Endothelial cell of umbilical vein (primary cell): ENCODE results near the gene CDK17.

Source experiments
- EZH2 ChIP-seq: IDR thresholded peaks from 2 replicates; pipeline ENCODE4 v1.6.1; 2012; ENCODE audit warnings: borderline replicate concordance, low read depth, mild to moderate bottlenecking, moderate library complexity, low read length, inconsistent platforms; ENCODE audit not compliant: severe bottlenecking
- GATA2 ChIP-seq: IDR thresholded peaks from 2 replicates; pipeline ENCODE4 v1.7.0; 2011; ENCODE audit warnings: low read depth, mild to moderate bottlenecking, moderate library complexity, mixed read lengths, low read length; ENCODE audit not compliant: insufficient read length, insufficient read depth
- JUN ChIP-seq: IDR thresholded peaks from 2 replicates; pipeline ENCODE4 v1.6.1; 2011; ENCODE audit warnings: borderline replicate concordance, low read depth; ENCODE audit not compliant: insufficient read length, insufficient read depth
- MAX ChIP-seq: IDR thresholded peaks from 2 replicates; pipeline ENCODE4 v1.6.1; 2011; ENCODE audit not compliant: insufficient read depth, insufficient read length
- MYC ChIP-seq: IDR thresholded peaks from one replicate; pipeline ENCODE4 v1.6.1; 2011; ENCODE audit warnings: mild to moderate bottlenecking, low read depth, low read length
- POLR2A ChIP-seq: IDR thresholded peaks from 2 replicates; pipeline ENCODE4 v1.6.1; 2012; ENCODE audit warnings: low read depth, mild to moderate bottlenecking, control low read depth, low read length
- POLR2AphosphoS5 ChIP-seq: IDR thresholded peaks from 2 replicates; pipeline ENCODE4 v1.6.1; 2012; ENCODE audit warnings: low read depth, mild to moderate bottlenecking, control low read depth, low read length, moderate library complexity; ENCODE audit not compliant: insufficient read depth
- TF ChIP-seq, protein P1 (sequence below), 2 donors: IDR thresholded peaks; 1 replicate in 1 of 2; 2 replicates in 1 of 2; pipeline ENCODE4 v1.5.1; 2011; ENCODE audit warnings: low read length in 2 of 2, mild to moderate bottlenecking in 2 of 2, moderate library complexity in 2 of 2, control low read depth in 1 of 2, inconsistent platforms in 1 of 2, low read depth in 1 of 2; ENCODE audit not compliant: insufficient read depth in 1 of 2; ENCODE audit errors: extremely low read depth in 1 of 2

- TF ChIP-seq, protein P1, sequence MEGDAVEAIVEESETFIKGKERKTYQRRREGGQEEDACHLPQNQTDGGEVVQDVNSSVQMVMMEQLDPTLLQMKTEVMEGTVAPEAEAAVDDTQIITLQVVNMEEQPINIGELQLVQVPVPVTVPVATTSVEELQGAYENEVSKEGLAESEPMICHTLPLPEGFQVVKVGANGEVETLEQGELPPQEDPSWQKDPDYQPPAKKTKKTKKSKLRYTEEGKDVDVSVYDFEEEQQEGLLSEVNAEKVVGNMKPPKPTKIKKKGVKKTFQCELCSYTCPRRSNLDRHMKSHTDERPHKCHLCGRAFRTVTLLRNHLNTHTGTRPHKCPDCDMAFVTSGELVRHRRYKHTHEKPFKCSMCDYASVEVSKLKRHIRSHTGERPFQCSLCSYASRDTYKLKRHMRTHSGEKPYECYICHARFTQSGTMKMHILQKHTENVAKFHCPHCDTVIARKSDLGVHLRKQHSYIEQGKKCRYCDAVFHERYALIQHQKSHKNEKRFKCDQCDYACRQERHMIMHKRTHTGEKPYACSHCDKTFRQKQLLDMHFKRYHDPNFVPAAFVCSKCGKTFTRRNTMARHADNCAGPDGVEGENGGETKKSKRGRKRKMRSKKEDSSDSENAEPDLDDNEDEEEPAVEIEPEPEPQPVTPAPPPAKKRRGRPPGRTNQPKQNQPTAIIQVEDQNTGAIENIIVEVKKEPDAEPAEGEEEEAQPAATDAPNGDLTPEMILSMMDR (IDR thresholded peaks at IDR 0.05; ENCODE audit: extremely low read depth in 1 of 2, insufficient read depth in 1 of 2, low read depth in 1 of 2, low read length in 2 of 2) = no peak
- TF ChIP-seq POLR2A (no peak), EZH2 (no peak), MYC (no peak), POLR2AphosphoS5 (no peak), JUN (no peak), MAX (no peak), GATA2 (no peak)
Observed at GRCh38 chr12:96233168-96233567, 167.1 kb downstream of the CDK17 start.
